ENCODE results near the gene ARHGAP6. TPM values are rescaled to one million over a fixed set of nuclear protein-coding genes. Genes with fewer than 3 reads are reported as not detected.

Gene ARHGAP6
- total and polyA plus RNA-seq, 2 of the 4 experiments (the other 2 are of a cell fraction), result 1.4 to 1.8 TPM

DNA sequence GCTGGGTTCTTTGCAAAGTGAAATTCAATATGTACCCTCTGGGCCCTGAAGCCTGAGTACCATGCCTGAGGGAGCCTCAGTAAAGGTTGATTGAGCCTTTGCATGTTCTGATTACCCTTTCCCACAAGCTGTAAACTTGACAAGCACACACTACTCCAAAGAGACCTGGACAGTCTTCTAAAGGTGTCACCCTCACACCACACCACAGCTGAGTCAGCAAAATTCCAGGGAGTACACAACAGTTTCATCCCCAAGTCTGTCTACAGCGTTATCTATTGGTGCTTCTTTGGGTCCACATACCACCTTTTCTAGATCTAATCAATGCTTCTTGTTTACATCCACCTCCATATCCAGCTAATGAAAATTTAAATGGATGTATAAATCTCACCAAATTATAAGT, 191.7 kb downstream of the ARHGAP6 start:
- WGBS, 2 experiments (ENCODE audit: extremely low coverage in 2 of 2, insufficient read length in 1 of 2), result no CpG with 5 or more reads among the region's 1 CpG
- intact Hi-C loops (cut with micrococcal nuclease), result no loop called here

More for the DNA sequence above, 191.7 kb downstream of the ARHGAP6 start:
- Histone ChIP-seq H2BK5ac (ENCODE audit: low read depth, low read length, poor library complexity, severe bottlenecking) (no peak overlapping the region), H2BK20ac (ENCODE audit: low read depth, low read length) (no peak overlapping the region), H2BK15ac (ENCODE audit: low read depth, low read length) (no peak overlapping the region), H4K5ac (ENCODE audit: low read depth, low read length) (no peak overlapping the region), H4K20me1 (ENCODE audit: insufficient read depth, low read length) (no peaks in the 10 kb centered on the region), H2AK9ac (replicated peaks; ENCODE audit: low read depth, low read length, poor library complexity) (no peak overlapping the region), H3K9me1 (ENCODE audit: insufficient read depth, low read length) (0 out of 2 replicates have a peak, but pooled peaks cover 2% of the 10 kb centered on the region), H3K14ac (replicated peaks; ENCODE audit: low read depth, low read length) (no peak overlapping the region), H2AK5ac (ENCODE audit: low read depth, low read length) (no peak overlapping the region), H3K4me1 (ENCODE audit: control insufficient read depth, insufficient read depth, low read length) (no peaks in the 10 kb centered on the region), H3K56ac (ENCODE audit: extremely low read depth, insufficient read depth, low read length) (no peak overlapping the region), H3K23ac (ENCODE audit: low read depth, low read length) (no peak overlapping the region), H4K8ac (ENCODE audit: low read depth in 2 of 2, low read length in 2 of 2) (no peak overlapping the region), H4K91ac (ENCODE audit: insufficient read depth, low read depth, low read length) (no peak overlapping the region), H3K4me3 (ENCODE audit: insufficient read depth, low read depth, low read length) (no peak overlapping the region), H2AFZ (replicated peaks; ENCODE audit: low read length, poor library complexity) (no peak overlapping the region), H3K9ac (ENCODE audit: low read depth, low read length) (no peak overlapping the region), H2BK120ac (ENCODE audit: low read depth, low read length) (no peak overlapping the region), H3K27me3 (ENCODE audit: control insufficient read depth, insufficient read depth, low read length) (no peaks in the 10 kb centered on the region), H3K79me1 (ENCODE audit: low read depth in 1 of 2, low read length in 2 of 2) (no peaks in the 10 kb centered on the region), H3K27ac (ENCODE audit: insufficient read depth, low read length) (no peak overlapping the region), H3K36me3 (ENCODE audit: control insufficient read depth, insufficient read depth, low read length) (no peaks in the 10 kb centered on the region), H3K4me2 (ENCODE audit: low read depth, low read length) (no peak overlapping the region), H3K18ac (ENCODE audit: low read depth, low read length) (no peak overlapping the region), H3K9me3 (ENCODE audit: control insufficient read depth, insufficient read depth, low read length) (no peaks in the 10 kb centered on the region; the same call in 1 of the 2 replicates), H3K4ac (ENCODE audit: low read depth, low read length) (no peak overlapping the region)
- dilution Hi-C loops (cut with HindIII; ENCODE audit: low sequenced_read_pairs, unreplicated experiment) (no loop called here), in situ Hi-C loops (cut with MboI; ENCODE audit: low sequenced_read_pairs) (no loop called here)
- POLR2A ChIA-PET (ENCODE audit: unreplicated experiment), result no interaction called here
- no peak for TF ChIP-seq CHD1 (IDR thresholded peaks at IDR 0.05; ENCODE audit: low read depth, low read length)
- TF ChIP-seq MAFK (IDR thresholded peaks at IDR 0.05; ENCODE audit: low read depth, low read length), result peak; percentile 97
- BruUV-seq (replicated peaks), result no TSS peak
- CTCF ChIA-PET, result no interaction called here
- ATAC-seq (ENCODE audit: low read depth), result no peak
- DNase-seq, result no peak
